Activated naive CD8-positive, alpha-beta T cell (primary cell): ENCODE measurements around the gene SLC9A2.

Source experiments
- H3K27ac Mint-ChIP-seq: one replicate; pipeline ENCODE4 v1.8.0; 2021; ENCODE audit warnings: mixed read lengths
- H3K27me3 Mint-ChIP-seq: one replicate; pipeline ENCODE4 v1.8.0; 2021; ENCODE audit warnings: mixed read lengths
- H3K36me3 Mint-ChIP-seq: one replicate; pipeline ENCODE4 v1.8.0; 2021; ENCODE audit warnings: mixed read lengths
- H3K4me1 Mint-ChIP-seq: one replicate; pipeline ENCODE4 v1.8.0; 2021; ENCODE audit warnings: low read depth, mixed read lengths
- H3K4me3 Mint-ChIP-seq: one replicate; pipeline ENCODE4 v1.8.0; 2021; ENCODE audit warnings: mild to moderate bottlenecking, mixed read lengths
- H3K9me3 Mint-ChIP-seq: one replicate; pipeline ENCODE4 v1.8.0; 2021; ENCODE audit warnings: low read depth, mixed read lengths

SLC9A2 gene

DNA sequence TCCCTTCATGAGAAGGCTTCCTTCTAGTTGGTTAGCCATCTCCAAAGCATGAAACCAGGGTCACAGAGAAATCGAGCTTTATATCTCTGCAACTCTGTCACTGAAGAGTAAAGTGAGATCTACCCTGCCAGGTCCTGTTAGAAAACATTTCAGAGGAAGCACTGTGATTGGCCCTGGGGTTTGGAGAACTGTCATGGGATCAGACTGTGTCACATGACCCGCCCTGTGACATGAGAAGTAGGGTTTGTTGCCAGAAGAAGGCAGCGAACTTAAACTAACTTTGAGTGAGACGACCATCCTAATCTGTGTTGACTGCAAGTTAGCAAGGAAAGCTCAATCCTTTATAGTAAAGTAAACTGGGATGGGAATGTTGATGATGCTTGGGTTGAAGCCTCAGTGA, 55.5 kb downstream of the SLC9A2 start:
- Mint-ChIP-seq H3K27me3 (no peaks in the 10 kb centered on the region), H3K27ac (no peak overlapping the region), H3K36me3 (no peaks in the 10 kb centered on the region), H3K9me3 (no peaks in the 10 kb centered on the region), H3K4me3 (no peak overlapping the region), H3K4me1 (no peaks in the 10 kb centered on the region)

DNA sequence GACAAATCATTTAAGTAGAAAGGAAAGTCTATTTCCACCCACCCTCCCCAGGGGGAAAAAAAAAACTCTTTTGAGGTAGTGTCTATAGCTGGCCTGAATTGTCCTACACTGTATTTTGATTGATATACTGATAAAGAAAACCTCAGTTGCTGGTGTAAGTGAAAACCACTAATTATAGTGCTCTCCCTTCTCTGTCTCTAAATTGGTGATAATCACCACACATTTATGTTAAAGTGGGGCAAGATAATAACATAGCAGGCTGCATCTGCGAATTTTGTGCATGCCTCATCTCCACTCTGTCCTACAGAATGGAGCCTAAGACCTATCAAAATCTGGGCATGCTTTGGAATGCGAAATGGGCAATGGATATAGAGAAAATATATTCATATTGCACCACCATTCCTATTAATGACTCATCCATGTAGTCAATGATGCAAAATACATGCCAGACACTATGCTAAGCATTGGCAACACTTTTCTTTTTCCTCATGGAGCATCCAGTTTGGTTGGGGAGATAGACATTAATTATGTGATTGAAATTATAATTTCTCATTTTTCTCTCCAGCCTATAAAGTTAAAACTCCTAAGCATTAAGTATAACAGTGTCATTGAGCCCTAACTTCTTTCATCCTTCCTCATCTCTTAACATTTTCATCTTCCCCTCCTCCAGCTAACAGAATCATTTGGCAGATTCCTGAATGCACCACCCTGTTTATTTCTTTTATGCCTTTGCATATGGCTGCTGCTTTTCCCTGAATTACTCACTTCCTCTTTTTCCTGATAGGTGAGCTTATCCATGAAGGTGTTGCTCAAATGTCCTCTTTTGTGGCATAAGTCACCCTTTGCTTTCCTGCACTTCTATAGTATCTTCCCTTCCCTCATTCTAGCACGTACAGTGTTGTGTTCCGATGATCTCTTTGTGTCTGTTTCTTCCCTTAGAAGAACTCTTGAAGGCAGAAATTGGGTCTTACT, 58.2 kb downstream of the SLC9A2 start:
- Mint-ChIP-seq H3K27ac (no peak overlapping the region), H3K4me3 (no peak overlapping the region), H3K9me3 (no peaks in the 10 kb centered on the region), H3K27me3 (no peaks in the 10 kb centered on the region), H3K4me1 (no peaks in the 10 kb centered on the region), H3K36me3 (no peaks in the 10 kb centered on the region)

DNA sequence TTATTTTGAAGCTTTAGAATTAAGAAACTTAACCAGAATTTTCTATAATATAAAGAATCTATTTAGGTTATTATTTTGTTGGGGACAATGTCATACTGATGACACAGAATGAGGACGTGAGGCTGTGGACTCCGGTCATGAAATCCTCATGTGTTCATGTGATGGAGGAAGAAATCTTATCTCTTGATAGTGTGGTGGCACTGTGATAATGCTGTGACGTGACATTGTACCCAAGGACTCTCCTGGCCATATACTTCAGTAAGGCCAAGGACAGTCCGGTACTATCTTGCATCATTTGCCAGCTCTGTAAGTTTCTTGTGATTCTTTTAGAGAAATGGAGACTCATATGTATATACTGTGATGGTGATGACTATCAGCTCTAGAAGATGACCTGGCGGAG, 59.1 kb downstream of the SLC9A2 start:
- H3K4me3 Mint-ChIP-seq = no peak overlapping the region
- no peaks in the 10 kb centered on the region for H3K9me3 Mint-ChIP-seq
- H3K36me3 Mint-ChIP-seq = no peaks in the 10 kb centered on the region
- H3K4me1 Mint-ChIP-seq = no peaks in the 10 kb centered on the region
- H3K27me3 Mint-ChIP-seq = no peaks in the 10 kb centered on the region
- H3K27ac Mint-ChIP-seq = no peak overlapping the region

DNA sequence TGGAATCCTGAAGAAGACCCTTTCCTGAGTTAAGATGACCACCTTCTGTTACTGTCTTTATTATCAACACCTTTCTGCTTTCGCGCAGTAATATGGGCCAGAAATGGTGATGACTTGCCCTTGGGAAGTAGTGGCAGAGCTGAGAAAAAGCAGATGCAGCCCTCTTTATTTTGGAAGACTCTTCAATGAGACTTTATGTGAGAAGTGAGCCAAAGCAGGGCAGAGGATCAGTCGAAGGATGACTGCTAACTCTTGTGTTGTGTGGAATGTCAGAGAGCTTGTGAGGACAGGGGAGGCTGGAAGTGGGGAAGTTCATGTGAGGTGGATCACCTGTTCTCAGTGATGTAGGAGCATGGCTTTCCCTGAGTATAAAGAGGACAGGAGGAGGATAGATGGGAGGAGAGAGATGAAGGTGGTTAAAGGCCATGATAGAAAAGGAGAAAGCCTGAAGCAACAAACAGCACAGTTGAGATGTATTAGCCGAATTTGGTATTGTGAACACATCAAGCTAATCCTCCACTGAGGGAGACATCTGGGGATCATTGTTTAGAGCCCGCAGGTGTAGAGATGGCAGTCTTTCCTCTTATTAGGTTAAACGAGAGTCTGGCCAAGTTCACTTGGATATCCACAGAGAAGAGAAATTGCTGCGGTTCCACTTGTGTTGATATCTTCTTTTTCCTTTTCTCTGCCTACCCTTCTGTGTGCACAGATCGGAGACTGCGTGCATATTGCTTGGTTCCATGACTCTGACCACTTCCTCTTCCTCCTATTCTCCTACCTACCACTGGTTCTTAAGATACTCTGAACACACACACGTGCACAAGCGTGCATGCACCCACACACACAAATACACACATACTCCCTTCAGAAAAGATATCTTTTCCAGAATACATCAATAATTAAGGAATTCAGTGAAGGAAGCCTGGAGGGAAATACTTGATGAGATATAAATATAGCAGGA, 67.4 kb downstream of the SLC9A2 start:
- Mint-ChIP-seq H3K9me3 (no peaks in the 10 kb centered on the region), H3K27me3 (no peaks in the 10 kb centered on the region), H3K4me1 (no peaks in the 10 kb centered on the region), H3K27ac (no peak overlapping the region), H3K4me3 (no peak overlapping the region), H3K36me3 (no peaks in the 10 kb centered on the region)

DNA sequence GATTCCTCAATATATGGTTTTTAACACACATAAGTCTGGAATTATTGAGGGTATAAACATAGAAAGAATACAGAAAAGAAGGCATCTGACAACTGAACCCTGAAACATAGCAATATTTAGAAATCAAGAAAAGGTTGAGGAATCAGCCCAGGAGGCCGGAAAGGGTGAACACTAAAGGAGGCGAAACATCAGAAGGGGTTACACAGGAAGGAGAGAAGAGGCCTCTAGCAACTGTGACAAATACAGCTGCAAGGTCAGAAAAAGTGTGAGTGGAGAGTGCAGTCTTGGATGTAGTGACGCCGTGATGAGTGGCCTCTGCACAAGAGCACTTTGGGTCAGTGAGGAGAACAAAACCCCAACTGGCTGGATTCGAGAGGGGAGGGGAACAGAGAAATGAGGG, 70.7 kb downstream of the SLC9A2 start:
- H3K36me3 Mint-ChIP-seq = no peaks in the 10 kb centered on the region
- H3K9me3 Mint-ChIP-seq = no peaks in the 10 kb centered on the region
- no peak overlapping the region for H3K27ac Mint-ChIP-seq
- no peaks in the 10 kb centered on the region for H3K4me1 Mint-ChIP-seq
- H3K27me3 Mint-ChIP-seq = no peaks in the 10 kb centered on the region
- no peak overlapping the region for H3K4me3 Mint-ChIP-seq

GRCh38 chr2:102696463-102696862, 77.1 kb downstream of the SLC9A2 start:
- no peak overlapping the region for H3K4me3 Mint-ChIP-seq
- H3K27ac Mint-ChIP-seq = no peak overlapping the region
- no peaks in the 10 kb centered on the region for H3K4me1 Mint-ChIP-seq
- H3K9me3 Mint-ChIP-seq = no peaks in the 10 kb centered on the region
- no peaks in the 10 kb centered on the region for H3K36me3 Mint-ChIP-seq
- H3K27me3 Mint-ChIP-seq = no peaks in the 10 kb centered on the region

DNA sequence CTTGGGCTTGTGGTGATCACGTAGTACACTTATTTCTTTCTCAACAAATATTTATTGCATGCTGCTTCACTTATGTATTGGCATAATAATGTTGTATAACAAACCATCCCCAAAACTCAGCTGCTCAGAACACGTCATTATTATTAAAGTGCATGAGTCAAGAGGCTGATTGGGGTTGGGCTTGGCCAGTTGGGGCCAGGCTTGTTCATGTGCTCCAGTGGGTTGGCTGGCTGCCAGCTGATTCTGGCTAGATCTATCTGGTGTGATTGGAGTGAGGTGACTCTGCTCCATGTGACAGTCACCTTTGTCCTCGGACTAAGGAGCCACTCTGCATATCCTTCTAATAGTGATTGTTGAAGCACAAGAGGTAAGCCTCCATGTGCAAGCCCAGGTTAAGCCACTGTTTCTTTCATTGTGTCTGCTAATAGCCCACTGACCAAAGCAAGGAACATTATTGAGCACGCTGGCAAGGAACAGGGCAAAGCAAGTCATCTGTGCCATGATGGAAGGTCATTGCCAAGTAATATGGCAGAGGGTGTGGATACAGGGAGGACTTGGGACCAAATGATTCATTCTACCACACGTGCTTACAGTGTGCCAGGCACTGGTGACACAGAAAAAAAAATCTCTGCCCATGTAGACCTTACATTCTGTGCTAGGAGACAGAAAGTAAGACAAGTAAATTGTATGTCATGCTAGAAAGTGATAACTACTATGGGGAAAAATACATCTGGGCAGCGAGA, 79.2 kb downstream of the SLC9A2 start:
- Mint-ChIP-seq H3K4me3 (no peak overlapping the region), H3K36me3 (no peaks in the 10 kb centered on the region), H3K9me3 (no peaks in the 10 kb centered on the region), H3K4me1 (no peaks in the 10 kb centered on the region), H3K27me3 (no peaks in the 10 kb centered on the region), H3K27ac (no peak overlapping the region)

DNA sequence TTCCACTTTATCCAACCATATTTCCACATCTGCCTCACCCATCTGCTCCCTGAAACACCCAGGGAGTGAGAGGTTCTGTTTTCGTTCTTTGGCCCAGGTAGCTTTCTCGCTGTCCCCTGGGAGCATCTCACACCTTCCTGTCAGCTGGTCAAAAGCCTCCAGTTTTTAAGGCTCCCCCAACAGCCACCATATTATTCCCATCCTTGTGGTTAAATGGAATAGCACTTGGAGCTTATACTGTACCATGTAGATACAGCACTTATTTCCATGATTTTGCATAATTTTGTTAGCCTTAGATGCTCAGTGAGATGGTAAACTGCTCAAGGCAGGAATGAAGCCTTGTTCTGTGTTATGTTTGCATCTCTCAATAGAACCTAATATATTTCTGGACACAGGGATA, 84.0 kb downstream of the SLC9A2 start:
- no peaks in the 10 kb centered on the region for H3K36me3 Mint-ChIP-seq
- H3K27ac Mint-ChIP-seq = no peak overlapping the region
- no peak overlapping the region for H3K4me3 Mint-ChIP-seq
- H3K9me3 Mint-ChIP-seq = no peaks in the 10 kb centered on the region
- H3K4me1 Mint-ChIP-seq = no peaks in the 10 kb centered on the region
- peaks cover 4% of the 10 kb centered on the region for H3K27me3 Mint-ChIP-seq

- Mint-ChIP-seq H3K36me3 (no peaks in the 10 kb centered on the region), H3K4me3 (no peak overlapping the region), H3K9me3 (no peaks in the 10 kb centered on the region), H3K27ac (no peak overlapping the region), H3K27me3 (peaks cover 4% of the 10 kb centered on the region), H3K4me1 (no peaks in the 10 kb centered on the region)
Measured at GRCh38 chr2:102703748-102704147, 84.4 kb downstream of the SLC9A2 start.

DNA sequence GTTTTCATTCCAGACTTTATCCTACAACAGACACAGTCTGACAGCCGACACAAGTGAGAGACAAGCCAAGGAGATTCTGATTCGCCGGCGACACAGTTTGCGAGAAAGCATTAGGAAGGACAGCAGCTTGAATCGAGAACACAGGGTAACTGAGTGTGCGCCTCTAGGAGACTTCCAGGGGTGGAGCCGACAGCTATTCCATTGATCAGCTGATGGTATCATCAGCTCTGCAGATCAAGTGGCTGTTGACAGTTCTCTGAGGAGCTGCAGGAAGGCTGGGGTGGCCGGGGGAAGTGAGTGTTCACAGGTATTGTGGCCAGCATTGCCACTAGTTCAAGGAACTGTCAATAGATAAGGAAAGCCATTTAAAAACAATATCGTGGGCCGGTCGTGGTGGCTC, 85.2 kb downstream of the SLC9A2 start:
- no peak overlapping the region for H3K4me3 Mint-ChIP-seq
- no peaks in the 10 kb centered on the region for H3K9me3 Mint-ChIP-seq
- no peaks in the 10 kb centered on the region for H3K36me3 Mint-ChIP-seq
- no peaks in the 10 kb centered on the region for H3K4me1 Mint-ChIP-seq
- H3K27me3 Mint-ChIP-seq = peaks cover 4% of the 10 kb centered on the region
- no peak overlapping the region for H3K27ac Mint-ChIP-seq

DNA sequence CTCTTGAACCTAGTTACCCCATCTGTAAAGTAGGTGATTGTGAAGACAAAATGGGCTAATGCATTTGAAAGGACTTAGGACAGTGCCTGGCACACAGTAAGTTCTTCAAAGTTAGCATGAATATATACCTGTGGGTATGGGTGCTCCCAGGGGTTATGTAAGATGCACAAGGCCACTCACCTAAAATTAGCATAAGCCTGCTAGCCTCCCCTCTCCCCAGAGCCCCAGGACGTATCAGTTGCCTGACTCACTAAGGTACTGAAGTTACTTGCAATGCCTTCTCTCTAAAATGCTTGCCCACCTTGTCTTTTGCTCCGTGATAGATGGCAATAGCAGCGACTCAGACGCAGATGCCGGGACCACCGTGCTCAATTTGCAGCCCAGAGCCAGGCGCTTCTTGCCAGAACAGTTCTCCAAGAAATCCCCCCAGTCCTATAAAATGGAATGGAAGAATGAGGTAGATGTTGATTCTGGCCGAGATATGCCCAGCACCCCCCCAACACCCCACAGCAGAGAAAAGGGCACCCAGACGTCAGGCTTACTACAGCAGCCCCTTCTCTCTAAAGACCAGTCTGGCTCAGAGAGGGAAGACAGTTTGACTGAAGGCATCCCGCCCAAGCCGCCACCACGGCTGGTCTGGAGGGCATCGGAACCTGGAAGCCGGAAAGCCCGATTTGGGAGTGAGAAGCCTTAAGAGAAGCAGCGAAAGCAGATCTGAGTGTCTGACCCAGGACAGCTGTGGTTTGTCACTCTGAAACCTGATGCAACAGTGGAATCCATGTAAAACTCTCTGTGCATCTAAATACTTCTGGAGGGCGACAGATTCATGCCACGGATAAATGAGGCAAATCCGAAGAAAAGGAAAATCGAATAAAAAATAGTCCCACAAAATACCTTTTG, 88.7 kb downstream of the SLC9A2 start:
- Mint-ChIP-seq H3K27ac (no peak overlapping the region), H3K4me3 (no peak overlapping the region)

DNA sequence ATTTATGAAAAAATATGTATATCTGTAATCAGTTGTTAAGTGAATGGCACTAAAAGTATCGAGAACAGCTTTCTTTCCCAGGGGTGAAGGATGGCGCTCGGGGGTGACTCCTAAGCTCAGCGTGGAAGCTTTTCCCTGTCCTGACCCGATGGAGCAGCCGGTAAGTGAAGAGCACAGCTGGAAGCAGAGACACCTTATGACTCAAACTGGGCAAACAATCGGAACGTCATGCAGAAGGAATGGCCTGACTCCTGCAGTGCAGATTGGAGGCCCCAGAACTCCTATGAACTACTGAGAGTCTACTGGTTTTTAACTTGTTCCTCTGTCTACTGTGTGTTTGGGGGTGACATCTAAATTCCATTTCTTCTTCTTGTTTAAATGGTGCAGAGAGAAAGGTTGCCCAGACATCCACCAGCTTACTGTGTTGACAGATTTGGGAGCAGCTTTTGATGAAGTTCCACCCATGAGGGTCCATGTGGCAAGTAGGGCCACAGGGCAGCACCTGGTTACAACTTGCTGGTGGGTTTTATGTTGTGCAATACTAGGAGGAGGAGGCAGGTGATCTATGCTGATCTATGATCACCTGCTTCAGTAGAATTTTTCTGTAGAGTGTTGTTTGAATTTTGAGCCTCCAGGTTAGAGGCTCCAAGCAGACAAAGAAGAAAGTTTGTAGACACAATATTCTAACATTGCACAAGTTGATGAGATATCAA, 89.7 kb downstream of the SLC9A2 start:
- Mint-ChIP-seq H3K27me3 (peaks cover 4% of the 10 kb centered on the region), H3K9me3 (no peaks in the 10 kb centered on the region), H3K4me3 (no peak overlapping the region), H3K27ac (no peak overlapping the region), H3K4me1 (no peaks in the 10 kb centered on the region), H3K36me3 (no peaks in the 10 kb centered on the region)

More for the DNA sequence above, 88.7 kb downstream of the SLC9A2 start:
- H3K4me1 Mint-ChIP-seq = no peaks in the 10 kb centered on the region
- no peaks in the 10 kb centered on the region for H3K9me3 Mint-ChIP-seq
- H3K27me3 Mint-ChIP-seq = peaks cover 4% of the 10 kb centered on the region
- H3K36me3 Mint-ChIP-seq = no peaks in the 10 kb centered on the region

DNA sequence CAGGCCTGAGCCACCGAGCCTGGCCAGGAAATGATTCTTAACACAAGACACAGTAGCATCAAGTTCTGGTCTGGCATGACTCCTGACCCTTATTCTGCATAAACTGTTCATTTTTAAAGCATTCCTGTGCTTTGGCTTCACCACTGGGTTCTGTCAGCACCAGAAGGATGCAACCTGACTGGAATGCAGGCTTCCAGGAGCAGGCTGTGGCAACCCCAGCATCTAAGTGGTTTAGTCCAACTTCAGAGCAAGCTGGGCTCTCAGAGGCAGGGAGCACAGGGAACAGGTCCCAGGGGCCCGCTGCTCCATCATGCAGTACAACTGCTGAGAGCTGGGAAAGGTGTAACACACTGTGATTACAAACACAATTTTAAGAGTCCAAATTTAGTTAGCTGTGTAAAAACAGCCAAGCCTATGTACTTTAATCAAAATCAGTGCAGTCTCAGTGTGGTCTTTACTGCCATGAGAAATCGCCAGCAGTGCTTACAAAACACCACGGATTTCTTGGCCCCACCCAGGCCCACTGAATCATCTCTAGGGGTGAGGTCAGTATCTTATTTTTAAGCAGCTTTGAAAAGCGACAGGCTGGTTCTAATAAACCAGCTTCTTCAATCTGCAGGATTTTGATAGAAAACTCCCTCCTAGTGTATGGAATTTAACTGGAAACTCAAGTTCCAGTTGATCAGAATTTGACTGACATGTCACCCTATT, 98.1 kb downstream of the SLC9A2 start:
- H3K27ac Mint-ChIP-seq = no peak overlapping the region
- H3K4me3 Mint-ChIP-seq = no peak overlapping the region
- peaks cover 23% of the 10 kb centered on the region for H3K36me3 Mint-ChIP-seq
- H3K27me3 Mint-ChIP-seq = no peaks in the 10 kb centered on the region
- H3K9me3 Mint-ChIP-seq = no peaks in the 10 kb centered on the region
- no peaks in the 10 kb centered on the region for H3K4me1 Mint-ChIP-seq
